Measurements from ENCODE around the gene RGS12.

The RGS12 gene

GRCh38 chr4:3307060-3307459, 14.2 kb downstream of the RGS12 start:
- TF ChIP-seq, protein P1, sequence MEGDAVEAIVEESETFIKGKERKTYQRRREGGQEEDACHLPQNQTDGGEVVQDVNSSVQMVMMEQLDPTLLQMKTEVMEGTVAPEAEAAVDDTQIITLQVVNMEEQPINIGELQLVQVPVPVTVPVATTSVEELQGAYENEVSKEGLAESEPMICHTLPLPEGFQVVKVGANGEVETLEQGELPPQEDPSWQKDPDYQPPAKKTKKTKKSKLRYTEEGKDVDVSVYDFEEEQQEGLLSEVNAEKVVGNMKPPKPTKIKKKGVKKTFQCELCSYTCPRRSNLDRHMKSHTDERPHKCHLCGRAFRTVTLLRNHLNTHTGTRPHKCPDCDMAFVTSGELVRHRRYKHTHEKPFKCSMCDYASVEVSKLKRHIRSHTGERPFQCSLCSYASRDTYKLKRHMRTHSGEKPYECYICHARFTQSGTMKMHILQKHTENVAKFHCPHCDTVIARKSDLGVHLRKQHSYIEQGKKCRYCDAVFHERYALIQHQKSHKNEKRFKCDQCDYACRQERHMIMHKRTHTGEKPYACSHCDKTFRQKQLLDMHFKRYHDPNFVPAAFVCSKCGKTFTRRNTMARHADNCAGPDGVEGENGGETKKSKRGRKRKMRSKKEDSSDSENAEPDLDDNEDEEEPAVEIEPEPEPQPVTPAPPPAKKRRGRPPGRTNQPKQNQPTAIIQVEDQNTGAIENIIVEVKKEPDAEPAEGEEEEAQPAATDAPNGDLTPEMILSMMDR (IDR thresholded peaks at IDR 0.05; ENCODE audit: extremely low read depth, missing control alignments), result no peak
- no peak for DNase-seq (ENCODE audit: low spot score)

DNA sequence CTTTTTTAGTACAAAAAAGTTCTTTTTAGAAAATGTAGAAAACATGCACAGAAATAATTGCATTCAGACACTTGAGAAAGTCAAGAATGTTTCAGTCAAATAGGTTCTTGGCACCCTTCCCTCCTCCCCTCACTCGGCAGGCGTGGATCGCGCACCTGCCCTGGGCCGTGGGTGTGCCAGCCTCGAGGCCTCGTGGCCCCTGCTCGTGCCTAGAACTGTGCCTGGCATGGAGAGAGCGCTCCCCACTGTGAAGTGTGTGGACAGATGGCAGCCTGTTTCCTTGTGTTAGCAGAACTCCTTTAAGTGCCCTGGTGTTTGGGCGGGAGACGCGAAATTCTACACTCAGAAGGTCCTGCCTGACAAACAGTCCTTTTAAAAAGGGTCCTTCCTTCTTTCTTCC, 14.7 kb downstream of the RGS12 start:
- TF ChIP-seq, protein P1 (IDR thresholded peaks at IDR 0.05; ENCODE audit: extremely low read depth, missing control alignments), result no peak
- no peak for DNase-seq (ENCODE audit: low spot score)

DNA sequence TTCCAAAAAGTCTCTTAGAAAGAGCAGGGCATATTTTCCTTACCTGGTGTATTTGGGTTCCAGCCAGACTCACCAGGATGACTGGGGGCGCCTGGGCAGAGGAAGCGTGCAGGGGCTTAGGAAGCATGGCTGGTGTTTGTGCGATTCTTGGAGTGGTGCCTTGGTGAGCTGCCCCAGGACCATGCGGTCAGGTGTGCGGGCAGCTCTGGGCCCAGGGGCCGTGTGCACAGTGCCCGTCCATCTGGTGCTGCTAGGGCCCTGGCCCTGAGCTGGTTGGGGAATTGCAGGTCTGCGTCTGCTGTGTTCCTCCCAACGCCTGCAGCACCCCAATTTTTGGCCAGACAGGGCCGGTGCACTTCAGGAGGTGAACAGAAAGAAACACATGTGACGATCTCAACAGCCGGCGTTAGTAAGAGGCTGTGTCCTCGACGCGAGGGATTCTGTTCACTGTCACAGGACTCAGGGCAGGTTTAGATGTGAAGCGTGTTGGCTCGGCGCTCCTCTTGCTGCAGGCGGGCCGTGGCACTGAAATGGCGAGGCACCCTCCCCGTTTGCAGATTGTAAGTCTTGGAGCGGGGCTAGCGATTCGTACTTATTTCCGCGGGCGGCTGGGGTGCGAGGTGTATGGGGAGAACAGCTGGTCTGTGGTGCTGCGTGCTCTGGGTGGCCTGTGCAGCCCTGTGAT, 15.2 kb downstream of the RGS12 start:
- DNase-seq (ENCODE audit: low spot score), result no peak
- TF ChIP-seq, protein P1 (IDR thresholded peaks at IDR 0.05; ENCODE audit: extremely low read depth, missing control alignments), result no peak

- DNase-seq (ENCODE audit: low spot score), result no peak
- TF ChIP-seq, protein P1 (IDR thresholded peaks at IDR 0.05; ENCODE audit: extremely low read depth, missing control alignments), result no peak
These were observed 15.9 kb downstream of the RGS12 start for GRCh38 chr4:3308691-3309090.

DNA sequence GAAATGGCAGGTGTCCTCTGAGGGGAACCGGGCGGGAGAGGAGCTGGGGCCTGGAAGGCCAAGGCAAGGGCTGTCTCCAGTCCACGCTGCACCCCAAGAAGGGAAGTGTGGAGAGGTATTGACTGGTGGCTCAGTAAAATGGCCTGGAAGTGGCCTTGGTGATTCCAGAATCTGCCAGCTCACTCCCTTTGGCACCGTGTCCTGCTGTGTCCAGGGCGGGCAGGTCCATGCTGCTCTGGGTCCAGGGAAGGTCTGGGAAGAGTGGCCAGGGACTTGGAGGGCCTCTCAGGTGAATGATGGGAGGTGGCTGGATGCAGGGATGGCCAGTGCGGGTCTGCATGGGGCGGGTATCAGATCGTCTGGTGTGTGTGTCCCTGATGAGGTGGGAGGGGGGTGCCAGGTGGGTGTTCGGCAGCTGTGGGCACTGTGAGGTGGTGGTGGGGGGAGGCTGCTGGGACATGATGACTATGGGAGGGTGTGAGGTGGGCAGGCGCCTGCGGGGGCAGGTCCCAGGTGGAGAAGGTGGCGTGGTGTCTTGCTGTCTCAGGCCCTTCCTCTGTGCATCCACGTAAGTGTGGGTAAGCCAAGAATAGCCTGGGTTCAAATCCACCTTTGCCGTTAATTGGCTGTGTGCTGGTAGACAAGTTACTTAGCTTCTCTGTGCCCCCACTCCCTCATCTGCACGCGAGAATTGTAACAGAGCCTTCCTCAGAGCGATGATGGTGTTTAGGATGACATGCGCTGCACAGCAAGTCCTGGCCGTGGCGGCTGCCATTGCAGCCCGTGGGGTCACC, 17.7 kb downstream of the RGS12 start:
- TF ChIP-seq, protein P1 (IDR thresholded peaks at IDR 0.05; ENCODE audit: extremely low read depth, missing control alignments), result no peak
- no peak for DNase-seq (ENCODE audit: low spot score)

DNA sequence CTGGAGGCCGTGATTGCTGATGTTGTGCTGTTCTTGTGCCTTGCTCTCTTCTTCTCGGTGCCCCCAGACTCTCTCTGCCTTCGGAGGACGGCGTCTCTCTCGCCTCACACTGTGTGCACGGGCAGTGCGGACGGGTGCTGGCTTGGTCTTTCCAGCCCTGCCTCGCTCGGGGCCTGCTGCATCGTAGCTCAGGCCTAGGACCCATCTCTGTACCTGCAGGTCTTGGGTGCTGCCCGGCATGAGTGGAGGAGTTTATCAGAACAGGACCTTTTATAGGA, 18.2 kb downstream of the RGS12 start:
- TF ChIP-seq, protein P1 (IDR thresholded peaks at IDR 0.05; ENCODE audit: extremely low read depth, missing control alignments), result no peak
- DNase-seq (ENCODE audit: low spot score), result no peak

GRCh38 chr4:3311489-3312171, 18.8 kb downstream of the RGS12 start:
- no peak for DNase-seq (ENCODE audit: low spot score)
- TF ChIP-seq, protein P1 (IDR thresholded peaks at IDR 0.05; ENCODE audit: extremely low read depth, missing control alignments), result no peak
